Stimulated activated naive CD8-positive, alpha-beta T cell treated with anti-CD3 and anti-CD28 coated beads, Interleukin-15, amount 100 ng/mL, for 72 hours (primary cell): ENCODE results near the gene OSBP.
A peak's percentile ranks its signal among the peaks of the same experiment; 100 is the strongest.

Experiments
- ATAC-seq: fragments of 150-1000 bp; cut with Tn5 transposase; 2 replicates; pipeline ENCODE4 v1.10.0; 2021; ENCODE audit warnings: mild to moderate bottlenecking, moderate library complexity
- DNase-seq, 2 donors: peaks; one replicate each; pipeline ENCODE4 v3.0.0; 2021 to 2022
- H3K27ac Mint-ChIP-seq, 2 donors: one replicate each; pipeline ENCODE4 v1.8.0; 2022; ENCODE audit warnings: mild to moderate bottlenecking in 2 of 2, mixed read lengths in 2 of 2, moderate library complexity in 2 of 2
- H3K27me3 Mint-ChIP-seq: one replicate; pipeline ENCODE4 v1.8.0; 2022; ENCODE audit warnings: mixed read lengths
- H3K4me1 Mint-ChIP-seq: one replicate; pipeline ENCODE4 v1.8.0; 2022; ENCODE audit warnings: mild to moderate bottlenecking, mixed read lengths
- H3K4me3 Mint-ChIP-seq, 2 donors: one replicate each; pipeline ENCODE4 v1.8.0; 2022; ENCODE audit warnings: mild to moderate bottlenecking in 2 of 2, mixed read lengths in 2 of 2, moderate library complexity in 1 of 2
- H3K9me3 Mint-ChIP-seq, 2 donors: one replicate each; pipeline ENCODE4 v1.8.0; 2022; ENCODE audit warnings: mixed read lengths in 2 of 2

Gene OSBP

GRCh38 chr11:59574467-59574866, 41.1 kb downstream of the OSBP start:
- H3K4me3 Mint-ChIP-seq = no peak overlapping the region
- no peaks in the 10 kb centered on the region for H3K4me1 Mint-ChIP-seq
- H3K27ac Mint-ChIP-seq = no peak overlapping the region
- DNase-seq = no peak
- ATAC-seq = no peak
- no peaks in the 10 kb centered on the region for H3K9me3 Mint-ChIP-seq
- H3K27me3 Mint-ChIP-seq = no peaks in the 10 kb centered on the region

GRCh38 chr11:59573216-59573615, 42.4 kb downstream of the OSBP start:
- H3K4me3 Mint-ChIP-seq = no peak overlapping the region
- no peak for ATAC-seq
- no peak for DNase-seq
- no peaks in the 10 kb centered on the region for H3K27me3 Mint-ChIP-seq
- no peaks in the 10 kb centered on the region for H3K9me3 Mint-ChIP-seq
- no peak overlapping the region for H3K27ac Mint-ChIP-seq
- H3K4me1 Mint-ChIP-seq = no peaks in the 10 kb centered on the region

- Mint-ChIP-seq H3K27me3 (no peaks in the 10 kb centered on the region), H3K9me3 (no peaks in the 10 kb centered on the region), H3K4me3 (no peak overlapping the region), H3K4me1 (no peaks in the 10 kb centered on the region), H3K27ac (no peak overlapping the region)
- ATAC-seq (no peak), DNase-seq (no peak)
Observed at GRCh38 chr11:59572091-59572490, 43.5 kb downstream of the OSBP start.

GRCh38 chr11:59562292-59562691, 53.3 kb downstream of the OSBP start:
- Mint-ChIP-seq H3K27ac (no peak overlapping the region), H3K4me3 (no peak overlapping the region), H3K9me3 (no peaks in the 10 kb centered on the region), H3K4me1 (peaks cover 64% of the 10 kb centered on the region), H3K27me3 (no peaks in the 10 kb centered on the region)
- no peak for ATAC-seq
- peak in 1 of 2 donors; percentile 4 for DNase-seq

- ATAC-seq = peak; percentile 56
Observed at GRCh38 chr11:59560702-59561473, 54.7 kb downstream of the OSBP start.

GRCh38 chr11:59560290-59560701, 55.3 kb downstream of the OSBP start:
- peak; percentile 51 for ATAC-seq
- H3K27ac Mint-ChIP-seq = peak overlapping the region; percentile 95 to 100
- no peaks in the 10 kb centered on the region for H3K9me3 Mint-ChIP-seq
- H3K4me3 Mint-ChIP-seq = peak overlapping the region; percentile 67 to 92
- peak; percentile 73 to 83 for DNase-seq
- H3K4me1 Mint-ChIP-seq = peaks cover 75% of the 10 kb centered on the region
- H3K27me3 Mint-ChIP-seq = no peaks in the 10 kb centered on the region

More at GRCh38 chr11:59560702-59561473, 54.7 kb downstream of the OSBP start:
- peak; percentile 70 to 76 for DNase-seq
- H3K4me1 Mint-ChIP-seq = peaks cover 74% of the 10 kb centered on the region
- no peaks in the 10 kb centered on the region for H3K27me3 Mint-ChIP-seq
- peak overlapping the region; percentile 95 to 100 for H3K27ac Mint-ChIP-seq
- peak overlapping the region; percentile 67 to 92 for H3K4me3 Mint-ChIP-seq
- no peaks in the 10 kb centered on the region for H3K9me3 Mint-ChIP-seq

- H3K9me3 Mint-ChIP-seq = no peaks in the 10 kb centered on the region
- no peaks in the 10 kb centered on the region for H3K27me3 Mint-ChIP-seq
- peaks cover 73% of the 10 kb centered on the region for H3K4me1 Mint-ChIP-seq
- DNase-seq (no peak), ATAC-seq (no peak)
- H3K27ac Mint-ChIP-seq = peak overlapping the region; percentile 95 to 100
- peak overlapping the region; percentile 67 to 92 for H3K4me3 Mint-ChIP-seq
Observed at GRCh38 chr11:59559886-59560285, 55.7 kb downstream of the OSBP start.

- ATAC-seq (no peak), DNase-seq (no peak)
- Mint-ChIP-seq H3K4me3 (peak overlapping the region; percentile 83 to 89), H3K9me3 (no peaks in the 10 kb centered on the region), H3K27ac (peak overlapping the region in 1 of 2 donors; percentile 97), H3K27me3 (no peaks in the 10 kb centered on the region), H3K4me1 (peaks cover 72% of the 10 kb centered on the region)
Observed at GRCh38 chr11:59558270-59558643, 57.3 kb downstream of the OSBP start.

- DNase-seq (peak in 1 of 2 donors; percentile 49), ATAC-seq (peak; percentile 47)
- Mint-ChIP-seq H3K27ac (peak overlapping the region; percentile 64 to 97), H3K4me3 (peak overlapping the region; percentile 83 to 89), H3K9me3 (no peaks in the 10 kb centered on the region), H3K4me1 (peaks cover 66% of the 10 kb centered on the region), H3K27me3 (no peaks in the 10 kb centered on the region)
Observed at GRCh38 chr11:59556917-59557348, 58.6 kb downstream of the OSBP start.

- Mint-ChIP-seq H3K27ac (peak overlapping the region; percentile 55 to 98), H3K27me3 (no peaks in the 10 kb centered on the region), H3K9me3 (no peaks in the 10 kb centered on the region), H3K4me3 (peak overlapping the region; percentile 83 to 89), H3K4me1 (peaks cover 63% of the 10 kb centered on the region)
- peak; percentile 73 to 85 for DNase-seq
- ATAC-seq = peak; percentile 58
Observed at GRCh38 chr11:59556115-59556916, 59.3 kb downstream of the OSBP start.

GRCh38 chr11:59555601-59556114, 59.9 kb downstream of the OSBP start:
- no peak for ATAC-seq
- DNase-seq = no peak
- Mint-ChIP-seq H3K27ac (peak overlapping the region in 1 of 2 donors; percentile 98), H3K4me3 (peak overlapping the region; percentile 83 to 89), H3K9me3 (no peaks in the 10 kb centered on the region), H3K27me3 (no peaks in the 10 kb centered on the region), H3K4me1 (peaks cover 64% of the 10 kb centered on the region)

GRCh38 chr11:59553323-59553722, 62.3 kb downstream of the OSBP start:
- DNase-seq = no peak
- no peak for ATAC-seq
- Mint-ChIP-seq H3K9me3 (no peaks in the 10 kb centered on the region), H3K27ac (no peak overlapping the region), H3K27me3 (no peaks in the 10 kb centered on the region), H3K4me3 (no peak overlapping the region), H3K4me1 (peaks cover 58% of the 10 kb centered on the region)

- Mint-ChIP-seq H3K9me3 (no peaks in the 10 kb centered on the region), H3K4me3 (no peak overlapping the region), H3K4me1 (peaks cover 53% of the 10 kb centered on the region), H3K27ac (no peak overlapping the region), H3K27me3 (no peaks in the 10 kb centered on the region)
- DNase-seq (no peak), ATAC-seq (no peak)
Observed at GRCh38 chr11:59552844-59553243, 62.7 kb downstream of the OSBP start.

GRCh38 chr11:59551659-59552521, 63.7 kb downstream of the OSBP start:
- H3K27ac Mint-ChIP-seq = peak overlapping the region; percentile 93 to 99
- ATAC-seq (no peak), DNase-seq (no peak)
- H3K27me3 Mint-ChIP-seq = no peaks in the 10 kb centered on the region
- H3K9me3 Mint-ChIP-seq = no peaks in the 10 kb centered on the region
- H3K4me3 Mint-ChIP-seq = peak overlapping the region; percentile 35 to 82
- H3K4me1 Mint-ChIP-seq = peaks cover 45% of the 10 kb centered on the region
